Uterus (tissue), 2 donors: ENCODE results near the gene SCN10A.

Experiments used
- CTCF ChIP-seq, 4 experiments: fragments of 200-600 bp in 2 of 4; fragments of 450-650 bp in 2 of 4; sonication (generic) in 2 of 4; IDR thresholded peaks; one replicate each; pipeline ENCODE4 v1.5.1; 2016 to 2019; ENCODE audit warnings: antibody characterized with exemption in 4 of 4, mild to moderate bottlenecking in 2 of 4, moderate library complexity in 1 of 4
- POLR2A ChIP-seq, 2 donors: fragments of 450-650 bp; IDR thresholded peaks; one replicate each; pipeline ENCODE4 v1.6.1; 2016; ENCODE audit warnings: antibody characterized with exemption in 2 of 2, mild to moderate bottlenecking in 1 of 2, moderate library complexity in 1 of 2

- TF ChIP-seq CTCF (IDR thresholded peaks at IDR 0.05) (no peak), POLR2A (IDR thresholded peaks at IDR 0.05) (no peak)
Measured at GRCh38 chr3:38756892-38757291, 59.1 kb downstream of the SCN10A start.
